ENCODE measurements around the gene DRG2.

GRCh38 chr17:18146980-18147379 lies 59.2 kb downstream of the DRG2 start:
- TF ChIP-seq, protein P1, sequence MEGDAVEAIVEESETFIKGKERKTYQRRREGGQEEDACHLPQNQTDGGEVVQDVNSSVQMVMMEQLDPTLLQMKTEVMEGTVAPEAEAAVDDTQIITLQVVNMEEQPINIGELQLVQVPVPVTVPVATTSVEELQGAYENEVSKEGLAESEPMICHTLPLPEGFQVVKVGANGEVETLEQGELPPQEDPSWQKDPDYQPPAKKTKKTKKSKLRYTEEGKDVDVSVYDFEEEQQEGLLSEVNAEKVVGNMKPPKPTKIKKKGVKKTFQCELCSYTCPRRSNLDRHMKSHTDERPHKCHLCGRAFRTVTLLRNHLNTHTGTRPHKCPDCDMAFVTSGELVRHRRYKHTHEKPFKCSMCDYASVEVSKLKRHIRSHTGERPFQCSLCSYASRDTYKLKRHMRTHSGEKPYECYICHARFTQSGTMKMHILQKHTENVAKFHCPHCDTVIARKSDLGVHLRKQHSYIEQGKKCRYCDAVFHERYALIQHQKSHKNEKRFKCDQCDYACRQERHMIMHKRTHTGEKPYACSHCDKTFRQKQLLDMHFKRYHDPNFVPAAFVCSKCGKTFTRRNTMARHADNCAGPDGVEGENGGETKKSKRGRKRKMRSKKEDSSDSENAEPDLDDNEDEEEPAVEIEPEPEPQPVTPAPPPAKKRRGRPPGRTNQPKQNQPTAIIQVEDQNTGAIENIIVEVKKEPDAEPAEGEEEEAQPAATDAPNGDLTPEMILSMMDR (IDR thresholded peaks at IDR 0.05; ENCODE audit: borderline replicate concordance, extremely low read depth, low read length, poor library complexity, severe bottlenecking): no peak
- TF ChIP-seq EZH2 (IDR thresholded peaks at IDR 0.05; ENCODE audit: borderline replicate concordance, low read depth, low read length, severe bottlenecking): no peak
